ENCODE results near the gene RREB1.
"Not testable (repeated sequence)": the region's sequence is repeated elsewhere in the genome, so short reads cannot be mapped to it uniquely, and the experiment has no call there.

The RREB1 gene

DNA sequence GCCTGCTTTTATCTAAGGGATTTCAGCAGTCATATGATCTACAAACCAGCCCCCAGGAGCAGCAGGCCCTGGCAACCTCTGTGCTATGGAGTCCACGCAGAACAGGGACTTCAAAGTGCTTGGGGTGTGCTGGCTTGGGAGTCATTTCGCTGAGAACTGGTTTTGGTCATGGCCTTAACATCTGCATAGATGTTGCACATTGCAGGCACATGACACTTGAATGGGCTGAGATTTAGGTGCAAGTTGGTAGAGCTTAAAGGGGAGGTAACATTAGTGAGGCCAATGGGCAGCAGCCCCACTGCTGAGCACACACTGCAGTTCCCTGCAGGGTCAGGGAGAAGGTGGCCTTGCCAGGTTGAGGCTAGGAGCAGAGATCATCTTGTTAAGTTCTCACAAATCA is 43.6 kb downstream of the RREB1 start:
- TF ChIP-seq, protein P1, sequence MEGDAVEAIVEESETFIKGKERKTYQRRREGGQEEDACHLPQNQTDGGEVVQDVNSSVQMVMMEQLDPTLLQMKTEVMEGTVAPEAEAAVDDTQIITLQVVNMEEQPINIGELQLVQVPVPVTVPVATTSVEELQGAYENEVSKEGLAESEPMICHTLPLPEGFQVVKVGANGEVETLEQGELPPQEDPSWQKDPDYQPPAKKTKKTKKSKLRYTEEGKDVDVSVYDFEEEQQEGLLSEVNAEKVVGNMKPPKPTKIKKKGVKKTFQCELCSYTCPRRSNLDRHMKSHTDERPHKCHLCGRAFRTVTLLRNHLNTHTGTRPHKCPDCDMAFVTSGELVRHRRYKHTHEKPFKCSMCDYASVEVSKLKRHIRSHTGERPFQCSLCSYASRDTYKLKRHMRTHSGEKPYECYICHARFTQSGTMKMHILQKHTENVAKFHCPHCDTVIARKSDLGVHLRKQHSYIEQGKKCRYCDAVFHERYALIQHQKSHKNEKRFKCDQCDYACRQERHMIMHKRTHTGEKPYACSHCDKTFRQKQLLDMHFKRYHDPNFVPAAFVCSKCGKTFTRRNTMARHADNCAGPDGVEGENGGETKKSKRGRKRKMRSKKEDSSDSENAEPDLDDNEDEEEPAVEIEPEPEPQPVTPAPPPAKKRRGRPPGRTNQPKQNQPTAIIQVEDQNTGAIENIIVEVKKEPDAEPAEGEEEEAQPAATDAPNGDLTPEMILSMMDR (IDR thresholded peaks at IDR 0.05; ENCODE audit: control insufficient read depth, extremely low read depth, insufficient read depth): no peak
- no peak for DNase-seq (ENCODE audit: low read depth)
- no peak overlapping the region for H3K4me3 ChIP-seq (ENCODE audit: low read depth, low read length)

DNA sequence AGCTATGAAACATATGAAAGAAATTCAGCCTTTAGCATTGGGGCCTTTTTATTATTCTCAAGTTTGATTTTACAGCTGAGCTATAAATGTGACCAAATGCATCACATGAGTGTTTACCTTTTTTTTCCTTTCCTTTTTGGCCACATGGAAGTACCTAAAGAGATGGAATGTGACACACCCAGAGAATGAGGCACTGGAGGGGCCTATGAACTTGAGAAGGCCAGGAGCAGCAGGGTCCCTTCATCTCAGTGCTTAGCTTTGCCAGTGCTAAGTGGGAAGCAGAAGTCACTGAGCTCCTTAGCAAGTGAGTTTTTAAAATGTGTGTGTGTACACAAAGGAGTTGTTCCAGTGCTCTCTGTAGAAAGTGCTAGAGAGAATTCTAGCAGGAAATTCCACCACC is 44.7 kb downstream of the RREB1 start:
- DNase-seq (ENCODE audit: low read depth): no peak
- TF ChIP-seq, protein P1 (IDR thresholded peaks at IDR 0.05; ENCODE audit: control insufficient read depth, extremely low read depth, insufficient read depth): no peak
- H3K4me3 ChIP-seq (ENCODE audit: low read depth, low read length): no peak overlapping the region

DNA sequence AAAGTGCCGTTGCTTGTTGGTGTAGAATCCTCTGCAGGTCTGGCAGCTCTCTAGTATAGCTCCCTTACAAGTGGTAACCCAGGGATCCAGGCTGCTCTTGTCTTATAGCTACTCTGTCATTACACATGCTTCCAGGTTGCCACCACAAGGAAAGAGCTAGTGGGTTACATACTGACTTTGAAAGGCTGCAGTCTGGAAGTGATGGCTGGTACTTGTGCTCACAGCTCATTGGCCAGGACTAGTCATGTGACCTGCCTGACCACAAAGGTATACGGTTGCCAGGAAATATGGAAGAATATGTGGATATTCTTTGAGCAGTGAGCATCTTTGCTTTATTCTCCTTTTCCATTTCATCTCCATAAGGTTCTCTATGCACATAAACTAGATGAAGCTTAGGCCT is 46.0 kb downstream of the RREB1 start:
- no peak for DNase-seq (ENCODE audit: low read depth)
- H3K4me3 ChIP-seq (ENCODE audit: low read depth, low read length): no peak overlapping the region
- TF ChIP-seq, protein P1 (IDR thresholded peaks at IDR 0.05; ENCODE audit: control insufficient read depth, extremely low read depth, insufficient read depth): no peak

DNA sequence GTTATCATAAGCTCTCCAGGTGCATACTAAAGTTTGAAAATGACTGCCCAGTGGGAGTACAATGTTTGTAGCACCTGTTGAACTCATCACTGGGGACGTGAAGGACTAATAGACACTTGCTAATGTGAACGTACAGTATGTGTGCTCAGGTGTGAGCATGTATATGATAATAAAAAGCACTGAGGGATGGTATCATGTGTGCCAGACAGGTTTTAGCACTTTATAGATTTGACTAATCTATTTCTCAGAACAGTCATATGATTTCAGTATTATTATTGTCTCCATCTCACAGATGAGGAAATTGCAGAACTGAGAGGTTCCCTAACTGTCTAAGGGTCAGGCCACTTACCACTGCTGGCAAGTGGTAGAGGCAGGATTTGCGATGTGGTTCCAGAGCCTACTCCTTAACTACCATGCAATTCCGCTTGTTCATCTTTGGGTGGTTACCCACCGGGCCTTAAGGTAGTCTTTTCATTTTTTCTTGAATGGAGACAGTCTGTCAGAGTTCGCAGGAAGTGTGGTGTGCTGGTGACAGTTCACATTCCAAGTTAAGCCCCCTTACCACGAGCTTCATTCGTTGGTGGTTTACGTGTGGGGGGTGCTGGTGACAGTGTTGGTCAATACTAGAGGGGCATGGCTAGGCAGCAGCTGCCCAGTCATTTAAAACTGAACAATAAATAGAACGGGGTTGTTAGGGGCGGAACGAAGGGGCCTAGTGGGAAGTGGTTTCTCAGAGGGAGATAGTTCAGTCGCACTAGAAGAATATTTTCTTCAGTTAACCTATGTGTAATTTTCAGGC is 46.8 kb downstream of the RREB1 start:
- H3K4me3 ChIP-seq (ENCODE audit: low read depth, low read length): no peak overlapping the region
- TF ChIP-seq, protein P1 (IDR thresholded peaks at IDR 0.05; ENCODE audit: control insufficient read depth, extremely low read depth, insufficient read depth): no peak
- no peak for DNase-seq (ENCODE audit: low read depth)

DNA sequence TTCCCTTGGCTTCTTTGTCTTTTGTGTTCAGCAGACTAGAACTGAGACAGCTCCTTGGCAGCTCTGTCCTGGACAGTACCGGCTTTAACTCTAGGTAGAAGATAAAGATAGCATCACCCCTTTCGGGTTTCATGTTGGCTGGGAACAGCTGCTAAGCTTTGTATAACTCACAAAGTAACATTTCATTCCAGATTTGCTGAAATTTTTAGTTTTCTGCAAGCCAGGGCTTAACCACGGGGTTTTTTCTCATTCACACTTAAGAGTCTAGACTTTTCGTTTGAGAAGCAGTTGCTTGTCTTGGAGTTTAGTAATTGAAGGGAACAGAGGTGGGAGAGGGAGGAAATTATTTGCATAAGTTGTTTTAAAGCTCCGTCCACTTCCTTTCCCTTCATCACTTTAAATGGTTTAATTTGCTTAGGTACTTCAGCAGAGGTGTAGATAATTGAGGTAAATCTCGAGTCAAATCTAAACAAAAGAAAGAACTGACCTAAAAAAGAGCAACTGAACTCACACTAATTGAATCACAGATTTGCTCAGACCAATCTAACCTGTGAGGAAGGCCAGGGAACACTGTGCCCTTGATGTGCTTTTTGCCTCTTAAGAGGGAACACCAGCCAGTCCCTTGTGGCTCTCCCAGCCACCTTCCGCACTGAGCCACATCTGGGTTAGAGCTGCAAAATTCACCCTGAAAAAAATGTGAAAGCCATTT is 48.3 kb downstream of the RREB1 start:
- TF ChIP-seq, protein P1 (IDR thresholded peaks at IDR 0.05; ENCODE audit: control insufficient read depth, extremely low read depth, insufficient read depth): no peak
- no peak for DNase-seq (ENCODE audit: low read depth)
- no peak overlapping the region for H3K4me3 ChIP-seq (ENCODE audit: low read depth, low read length)

DNA sequence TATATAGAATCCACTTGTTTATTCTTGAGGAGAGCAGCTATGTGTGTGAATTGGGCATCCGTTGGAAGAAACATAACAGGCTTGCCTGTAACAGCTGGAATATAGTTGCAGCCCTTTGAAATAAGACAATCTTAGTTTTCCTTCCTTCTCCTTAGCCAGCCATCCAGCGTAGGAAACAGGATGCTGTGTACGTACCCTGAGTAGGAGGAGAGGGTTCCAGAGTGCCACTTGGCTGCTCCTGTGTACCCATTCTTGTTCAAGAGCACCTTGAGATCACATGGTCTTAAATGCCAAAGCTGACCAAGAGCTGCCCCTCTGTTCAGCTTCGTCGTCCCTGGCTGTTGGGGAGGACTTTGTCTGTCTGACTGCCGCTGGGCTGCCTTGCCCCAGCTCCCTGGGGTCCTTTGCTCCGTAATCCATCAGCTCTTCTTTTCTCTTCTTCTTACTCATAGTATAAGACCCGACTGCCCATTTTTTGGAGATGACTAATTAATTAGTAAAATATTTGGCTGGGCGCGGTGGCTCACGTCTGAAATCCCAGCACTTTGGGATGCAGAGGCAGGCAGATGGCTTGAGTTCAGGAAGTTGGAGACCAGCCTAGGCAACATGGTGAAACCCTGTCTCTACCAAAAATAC is 49.0 kb downstream of the RREB1 start:
- no peak overlapping the region for H3K4me3 ChIP-seq (ENCODE audit: low read depth, low read length)
- TF ChIP-seq, protein P1 (IDR thresholded peaks at IDR 0.05; ENCODE audit: control insufficient read depth, extremely low read depth, insufficient read depth): no peak

DNA sequence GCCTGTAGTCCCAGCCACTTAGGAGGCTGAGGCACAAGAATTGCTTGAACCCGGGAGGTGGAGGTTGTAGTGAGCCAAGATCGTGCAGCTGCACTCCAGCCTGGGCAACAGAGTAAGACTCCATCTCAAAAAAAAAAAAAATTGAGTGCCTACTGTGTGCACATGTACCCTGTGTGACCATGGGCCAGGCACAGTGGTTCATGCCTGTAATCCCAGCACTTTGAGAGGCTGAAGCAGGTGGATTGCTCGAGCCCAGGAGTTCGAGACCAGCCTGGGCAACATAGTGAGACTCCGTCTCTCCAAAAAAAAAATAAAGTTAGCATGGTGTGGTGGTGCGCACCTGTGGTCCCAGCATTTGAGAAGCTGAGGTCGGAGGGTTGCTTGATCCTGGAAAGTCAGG is 49.5 kb downstream of the RREB1 start:
- H3K4me3 ChIP-seq (ENCODE audit: low read depth, low read length); DNase-seq (ENCODE audit: low read depth): not testable (repeated sequence)

More for the DNA sequence above, 49.0 kb downstream of the RREB1 start:
- no peak for DNase-seq (ENCODE audit: low read depth)
